ENCODE results near the gene SLC49A3. TPM values are rescaled to one million over a fixed set of nuclear protein-coding genes. Genes with fewer than 3 reads are reported as not detected.

The SLC49A3 gene
- total and polyA plus RNA-seq, 10 donors = 5.6 to 28.8 (median 17.0) TPM

DNA sequence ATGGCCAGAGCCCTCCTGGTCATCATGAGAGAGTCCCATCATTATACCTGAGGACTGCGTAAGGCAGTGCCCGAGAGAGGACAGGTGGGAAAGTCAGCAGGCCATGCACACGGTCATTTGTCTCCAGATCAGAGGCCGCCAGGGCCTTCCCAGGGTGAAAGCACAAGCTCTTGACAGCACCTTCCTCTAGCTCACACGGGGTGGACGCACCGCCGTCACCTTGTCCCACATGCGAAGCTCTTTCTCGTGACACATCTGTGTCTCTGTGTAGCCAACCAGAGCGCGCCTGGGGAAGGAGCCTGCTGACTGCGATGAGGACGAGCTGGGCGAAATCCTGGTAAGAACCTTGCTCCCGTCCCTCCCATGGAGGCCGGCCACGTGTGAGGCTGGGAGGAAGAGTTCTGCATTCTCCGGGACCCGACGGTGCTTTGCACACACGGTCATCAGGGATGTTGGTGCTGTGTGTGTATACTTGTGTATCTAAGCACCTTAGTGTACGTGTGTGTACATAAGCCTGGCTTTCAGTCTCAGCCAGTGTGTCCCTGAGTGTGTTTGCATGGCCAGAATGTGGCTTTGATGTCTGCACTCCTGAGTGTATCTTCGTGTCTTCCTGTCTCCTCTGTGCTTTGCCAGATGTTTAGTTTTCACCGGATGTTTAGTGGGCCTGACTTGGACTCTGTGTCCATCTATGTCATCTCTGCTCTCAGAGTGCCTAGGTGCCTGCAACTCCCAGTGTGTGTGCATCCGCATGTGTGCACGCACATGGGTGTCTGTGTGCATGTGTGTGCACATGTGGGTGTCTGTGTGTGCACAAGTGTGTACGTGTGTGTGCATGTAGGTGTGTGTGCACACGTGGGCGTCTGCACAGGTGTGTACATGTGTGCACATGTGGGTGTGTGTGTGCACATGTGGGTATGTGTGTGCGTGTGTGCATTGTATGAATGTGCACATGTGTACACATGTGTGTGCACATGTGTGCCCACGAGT, 30.0 kb downstream of the SLC49A3 start:
- Histone ChIP-seq H3K27me3 (replicated peaks in 1 of 7) (peaks cover 0 to 11% (median 0%) of the 10 kb centered on the region in 7 donors), H3K4me3 (no peak overlapping the region), H3K36me3 (peaks cover 0 to 8% (median 0%) of the 10 kb centered on the region in 6 donors), H3K4me1 (peaks cover 3 to 16% (median 7%) of the 10 kb centered on the region in 6 donors), H3K27ac (no peak overlapping the region), H3K9me3 (no peaks in the 10 kb centered on the region)
- intact Hi-C loops (cut with DNase I; ENCODE audit: low total_unique reads) = no loop called here
- peak; percentile 69 for DNase-seq
- TF ChIP-seq POLR2AphosphoS5 (IDR thresholded peaks at IDR 0.05) (peak in 1 of 3 donors; percentile 13), POLR2A (IDR thresholded peaks at IDR 0.05) (no peak)
- TF ChIP-seq, protein P1, sequence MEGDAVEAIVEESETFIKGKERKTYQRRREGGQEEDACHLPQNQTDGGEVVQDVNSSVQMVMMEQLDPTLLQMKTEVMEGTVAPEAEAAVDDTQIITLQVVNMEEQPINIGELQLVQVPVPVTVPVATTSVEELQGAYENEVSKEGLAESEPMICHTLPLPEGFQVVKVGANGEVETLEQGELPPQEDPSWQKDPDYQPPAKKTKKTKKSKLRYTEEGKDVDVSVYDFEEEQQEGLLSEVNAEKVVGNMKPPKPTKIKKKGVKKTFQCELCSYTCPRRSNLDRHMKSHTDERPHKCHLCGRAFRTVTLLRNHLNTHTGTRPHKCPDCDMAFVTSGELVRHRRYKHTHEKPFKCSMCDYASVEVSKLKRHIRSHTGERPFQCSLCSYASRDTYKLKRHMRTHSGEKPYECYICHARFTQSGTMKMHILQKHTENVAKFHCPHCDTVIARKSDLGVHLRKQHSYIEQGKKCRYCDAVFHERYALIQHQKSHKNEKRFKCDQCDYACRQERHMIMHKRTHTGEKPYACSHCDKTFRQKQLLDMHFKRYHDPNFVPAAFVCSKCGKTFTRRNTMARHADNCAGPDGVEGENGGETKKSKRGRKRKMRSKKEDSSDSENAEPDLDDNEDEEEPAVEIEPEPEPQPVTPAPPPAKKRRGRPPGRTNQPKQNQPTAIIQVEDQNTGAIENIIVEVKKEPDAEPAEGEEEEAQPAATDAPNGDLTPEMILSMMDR (IDR thresholded peaks at IDR 0.05 in 8 of 11, conservative IDR thresholded peaks at IDR 0.05 in 3 of 11) = no peak
- 92 to 97% (median 93%) methylated on average over 28 to 32 of the region's 32 CpGs for WGBS, 5 donors

DNA sequence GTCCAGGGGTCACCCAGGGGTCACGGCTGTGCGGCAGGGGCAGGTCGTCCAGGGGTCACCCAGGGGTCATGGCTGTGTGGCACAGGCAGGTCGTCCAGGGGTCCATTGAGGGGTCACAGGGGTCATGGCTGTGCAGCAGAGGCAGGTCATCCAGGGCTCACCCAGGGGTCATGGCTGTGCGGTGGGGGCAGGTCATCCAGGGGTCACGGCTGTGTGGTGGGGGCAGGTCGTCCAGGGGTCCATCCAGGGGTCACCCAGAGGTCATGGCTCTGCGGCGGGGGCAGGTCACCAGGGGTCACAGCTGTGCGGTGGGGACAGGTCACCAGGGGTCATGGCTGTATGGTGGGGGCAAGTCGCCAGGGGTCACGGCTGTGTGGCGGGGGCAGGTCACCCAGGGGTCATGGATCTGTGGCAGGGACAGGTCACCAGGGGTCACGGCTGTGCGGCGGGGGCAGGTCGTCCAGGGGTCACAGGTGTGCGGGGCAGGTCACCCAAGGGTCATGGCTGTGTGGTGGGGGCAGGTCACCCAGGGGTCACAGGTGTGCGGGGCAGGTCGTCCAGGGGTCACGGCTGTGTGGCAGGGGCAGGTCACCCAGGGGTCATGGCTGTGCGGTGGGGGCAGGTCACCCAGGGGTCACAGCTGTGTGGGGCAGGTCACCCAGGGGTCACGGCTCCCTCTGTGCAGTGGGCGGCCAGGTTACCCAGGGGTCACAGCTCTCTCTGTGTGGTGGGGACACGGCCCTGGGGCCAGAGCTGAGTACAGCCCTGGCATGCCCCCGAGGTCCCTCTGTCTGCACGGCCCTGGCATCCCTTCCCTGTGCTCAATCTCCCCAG, 30.9 kb downstream of the SLC49A3 start:
- Histone ChIP-seq H3K27ac (no peak overlapping the region), H3K9me3 (no peaks in the 10 kb centered on the region), H3K4me3 (no peak overlapping the region), H3K4me1 (peaks cover 2 to 7% (median 3%) of the 10 kb centered on the region in 6 donors), H3K36me3 (peaks cover 0 to 8% (median 0%) of the 10 kb centered on the region in 6 donors), H3K27me3 (replicated peaks in 1 of 7) (peaks cover 0 to 11% (median 0%) of the 10 kb centered on the region in 7 donors)
- peak in 1 of 3 donors; percentile 16 for TF ChIP-seq POLR2AphosphoS5 (IDR thresholded peaks at IDR 0.05)
- TF ChIP-seq, protein P1 (IDR thresholded peaks at IDR 0.05 in 8 of 11, conservative IDR thresholded peaks at IDR 0.05 in 3 of 11) = no peak
- no peak for TF ChIP-seq POLR2A (IDR thresholded peaks at IDR 0.05)
- DNase-seq = peak; percentile 68
- WGBS, 5 donors = 79 to 93% (median 85%) methylated on average over 12 to 27 of the region's 27 CpGs
- intact Hi-C loops (cut with DNase I; ENCODE audit: low total_unique reads) = no loop called here

DNA sequence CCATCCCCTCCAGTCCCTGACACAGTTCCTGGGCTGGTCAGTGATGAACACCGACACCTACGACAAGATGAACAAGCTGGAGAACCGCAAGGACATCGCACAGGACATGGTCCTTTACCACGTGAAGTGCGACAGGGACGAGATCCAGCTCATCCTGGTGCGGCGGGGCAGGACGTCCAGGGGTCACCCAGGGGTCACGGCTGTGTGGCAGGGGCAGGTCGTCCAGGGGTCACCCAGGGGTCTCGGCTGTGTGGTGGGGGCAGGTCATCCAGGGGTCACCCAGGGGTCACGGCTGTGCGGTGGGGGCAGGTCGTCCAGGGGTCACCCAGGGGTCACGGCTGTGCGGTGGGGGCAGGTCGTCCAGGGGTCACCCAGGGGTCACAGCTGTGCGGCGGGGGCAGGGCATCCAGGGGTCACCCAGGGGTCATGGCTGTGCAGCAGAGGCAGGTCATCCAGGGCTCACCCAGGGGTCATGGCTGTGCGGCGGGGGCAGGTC, 31.6 kb downstream of the SLC49A3 start:
- no peak for DNase-seq
- H3K27ac ChIP-seq = no peak overlapping the region
- no peak overlapping the region for H3K4me3 ChIP-seq
- WGBS, 5 donors = 86 to 91% (median 87%) methylated on average over 6 to 23 of the region's 23 CpGs
- peaks cover 0 to 8% (median 0%) of the 10 kb centered on the region in 6 donors for H3K36me3 ChIP-seq
- H3K27me3 ChIP-seq (replicated peaks in 1 of 7) = peaks cover 0 to 11% (median 0%) of the 10 kb centered on the region in 7 donors
- intact Hi-C loops (cut with DNase I; ENCODE audit: low total_unique reads) = no loop called here
- TF ChIP-seq, protein P1 (IDR thresholded peaks at IDR 0.05 in 8 of 11, conservative IDR thresholded peaks at IDR 0.05 in 3 of 11) = no peak
- no peak for TF ChIP-seq POLR2AphosphoS5 (IDR thresholded peaks at IDR 0.05)
- no peak for TF ChIP-seq POLR2A (IDR thresholded peaks at IDR 0.05)
- peaks cover 0 to under 1% (median 0%) of the 10 kb centered on the region in 6 donors for H3K4me1 ChIP-seq
- H3K9me3 ChIP-seq = no peaks in the 10 kb centered on the region
